Measurements from ENCODE around the gene ANXA8L1.
"Not testable (repeated sequence)": the region's sequence is repeated elsewhere in the genome, so short reads cannot be mapped to it uniquely, and the experiment has no call there.

The ANXA8L1 gene

GRCh38 chr10:46375406-46375805 is at the start of gene ANXA8L1:
ANXA8L1 (plus strand) TSS chr10:46375776; CDS start chr10:46375852, 76 bp downstream.
- DNase-seq = not testable (repeated sequence)

GRCh38 chr10:46326066-46326465 is 49.5 kb upstream of the ANXA8L1 start:
- no peak for DNase-seq

GRCh38 chr10:46326971-46327370 is 48.6 kb upstream of the ANXA8L1 start:
- DNase-seq = no peak

- DNase-seq = no peak
These were observed 47.9 kb upstream of the ANXA8L1 start for GRCh38 chr10:46327685-46328084.

- no peak for DNase-seq
These were observed 46.5 kb upstream of the ANXA8L1 start for GRCh38 chr10:46328853-46329689.

GRCh38 chr10:46329690-46330016 is 45.9 kb upstream of the ANXA8L1 start:
- DNase-seq = no peak

GRCh38 chr10:46330894-46331293 is 44.7 kb upstream of the ANXA8L1 start:
- DNase-seq = no peak

GRCh38 chr10:46365484-46365883 is 10.1 kb upstream of the ANXA8L1 start:
- DNase-seq = not testable (repeated sequence)

- not testable (repeated sequence) for DNase-seq
These were observed 8.4 kb upstream of the ANXA8L1 start for GRCh38 chr10:46367209-46367608.

GRCh38 chr10:46367666-46368240 is 7.8 kb upstream of the ANXA8L1 start:
- DNase-seq = not testable (repeated sequence)

- not testable (repeated sequence) for DNase-seq
These were observed 6.6 kb upstream of the ANXA8L1 start for GRCh38 chr10:46368956-46369355.

GRCh38 chr10:46374410-46374809 is 1.2 kb upstream of the ANXA8L1 start:
- not testable (repeated sequence) for DNase-seq

GRCh38 chr10:46377022-46377421 is 1.4 kb downstream of the ANXA8L1 start:
- DNase-seq = not testable (repeated sequence)

GRCh38 chr10:46377651-46378050 is 2.1 kb downstream of the ANXA8L1 start:
- not testable (repeated sequence) for DNase-seq

- DNase-seq = not testable (repeated sequence)
These were observed 2.5 kb downstream of the ANXA8L1 start for GRCh38 chr10:46378108-46378507.

GRCh38 chr10:46379233-46379848 is 3.8 kb downstream of the ANXA8L1 start:
- not testable (repeated sequence) for DNase-seq

- DNase-seq = not testable (repeated sequence)
These were observed 10.3 kb downstream of the ANXA8L1 start for GRCh38 chr10:46385858-46386257.

GRCh38 chr10:46386694-46387093 is 11.1 kb downstream of the ANXA8L1 start:
- not testable (repeated sequence) for DNase-seq

- not testable (repeated sequence) for DNase-seq
These were observed 11.8 kb downstream of the ANXA8L1 start for GRCh38 chr10:46387309-46387902.

GRCh38 chr10:46391422-46391821 is 15.8 kb downstream of the ANXA8L1 start:
- not testable (repeated sequence) for DNase-seq

GRCh38 chr10:46396441-46397279 is 21.1 kb downstream of the ANXA8L1 start:
- DNase-seq = not testable (repeated sequence)

- not testable (repeated sequence) for DNase-seq
These were observed 22.2 kb downstream of the ANXA8L1 start for GRCh38 chr10:46397767-46398166.
